OCI-M2 (cell line): Measurements from ENCODE around the gene CDK9.
"Not testable (repeated sequence)": the region's sequence is repeated elsewhere in the genome, so short reads cannot be mapped to it uniquely, and the experiment has no call there.

Source experiments
- DNase-seq: peaks from one replicate; lab custom pipeline; 2025; ENCODE audit not compliant: unreplicated experiment; lab: John Stamatoyannopoulos, UW

The CDK9 gene

DNA sequence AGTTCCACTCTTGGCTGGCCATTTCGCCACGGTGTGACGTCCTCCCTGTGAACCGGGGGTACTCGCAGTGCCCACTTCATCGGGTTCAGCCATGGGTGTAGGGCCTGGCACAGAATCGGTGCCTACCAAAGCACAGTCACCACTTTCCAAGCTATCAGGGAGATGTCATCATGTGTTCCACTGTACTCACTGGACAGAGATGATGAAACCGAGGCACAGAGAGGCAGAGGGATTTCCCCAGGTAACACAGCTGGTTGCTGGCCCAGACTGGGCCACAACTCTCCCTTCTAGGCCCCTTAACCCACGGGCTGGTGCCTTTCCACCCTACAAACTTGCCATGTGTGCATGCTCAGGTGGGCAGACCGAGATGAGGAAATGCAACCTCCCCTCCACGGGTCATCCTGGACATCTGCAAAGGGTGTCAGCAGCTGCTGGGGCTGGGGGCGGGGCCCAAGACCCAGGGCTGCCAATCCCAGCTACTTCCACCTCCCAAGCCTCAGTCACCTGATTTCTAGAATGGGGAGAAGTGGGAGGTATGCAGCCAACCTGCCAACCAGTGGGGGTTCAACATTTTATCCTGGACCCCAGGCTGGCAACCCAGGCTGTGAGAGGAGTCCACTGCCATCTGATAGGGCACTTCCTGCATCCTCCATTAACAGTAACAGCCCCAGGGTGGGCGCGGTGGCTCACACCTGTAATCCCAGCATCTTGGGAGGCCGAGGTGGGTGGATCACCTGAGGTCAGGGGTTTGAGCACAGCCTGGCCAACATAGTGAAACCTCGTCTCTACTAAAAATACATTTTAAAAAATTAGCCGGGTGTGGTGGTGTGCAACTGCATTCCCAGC is 6.5 kb upstream of the CDK9 start:
- DNase-seq, result no peak

DNA sequence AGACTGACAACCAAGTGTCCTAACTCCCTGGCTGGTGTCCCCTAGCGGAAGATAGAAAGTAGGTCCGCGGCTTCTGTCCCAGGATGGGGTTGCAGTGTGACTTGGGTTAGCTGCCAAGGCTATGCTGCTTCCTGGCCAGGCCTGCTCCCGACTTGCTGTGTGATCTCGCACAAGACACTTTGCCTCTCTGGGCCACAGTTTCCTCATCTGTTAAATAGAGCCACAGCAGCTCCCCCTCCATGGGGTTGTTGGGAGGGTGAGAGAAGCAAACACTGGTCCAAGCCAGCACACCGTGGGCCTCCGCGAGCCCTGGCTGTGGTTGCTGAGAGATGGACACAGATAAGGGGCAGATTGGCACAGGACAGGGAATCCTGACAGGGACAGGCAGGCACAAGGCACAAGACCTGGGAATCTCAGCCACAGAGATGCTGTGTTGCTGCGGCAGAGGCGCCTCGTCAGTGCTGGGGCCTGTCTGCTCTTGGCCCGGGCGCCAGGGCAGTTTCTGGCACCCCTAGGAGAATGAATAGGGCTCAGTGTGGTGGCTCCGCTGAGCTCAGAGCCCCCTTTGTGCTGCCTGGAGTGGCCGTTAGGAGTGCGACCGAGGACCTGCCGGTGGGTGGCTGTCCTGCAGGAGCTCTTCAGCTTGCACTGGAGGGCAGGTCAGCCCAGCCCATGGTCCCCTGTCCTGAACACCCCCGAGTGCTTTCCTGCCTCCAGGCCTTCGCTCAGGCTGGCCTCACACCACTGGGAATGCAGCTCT is 5.5 kb upstream of the CDK9 start:
- no peak for DNase-seq

DNA sequence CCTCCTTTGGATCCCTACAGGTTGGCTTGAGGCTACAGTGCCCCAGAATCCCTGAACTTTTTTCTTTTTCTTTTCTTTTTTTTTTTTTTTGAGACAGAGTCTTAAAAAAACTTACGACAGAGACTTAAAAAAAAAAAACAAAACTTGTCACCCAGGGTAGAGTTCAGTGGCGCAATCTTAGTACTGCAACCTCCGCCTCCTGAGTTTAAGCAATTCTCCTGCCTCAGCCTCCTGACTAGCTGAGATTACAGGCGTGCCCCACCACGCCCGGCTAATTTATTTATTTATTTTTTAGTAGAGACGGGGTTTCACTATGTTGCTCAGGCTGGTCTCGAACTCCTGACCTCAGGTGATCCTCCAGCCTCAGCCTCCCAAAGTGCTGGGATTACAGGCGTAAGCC is 4.9 kb upstream of the CDK9 start:
- DNase-seq, result not testable (repeated sequence)

DNA sequence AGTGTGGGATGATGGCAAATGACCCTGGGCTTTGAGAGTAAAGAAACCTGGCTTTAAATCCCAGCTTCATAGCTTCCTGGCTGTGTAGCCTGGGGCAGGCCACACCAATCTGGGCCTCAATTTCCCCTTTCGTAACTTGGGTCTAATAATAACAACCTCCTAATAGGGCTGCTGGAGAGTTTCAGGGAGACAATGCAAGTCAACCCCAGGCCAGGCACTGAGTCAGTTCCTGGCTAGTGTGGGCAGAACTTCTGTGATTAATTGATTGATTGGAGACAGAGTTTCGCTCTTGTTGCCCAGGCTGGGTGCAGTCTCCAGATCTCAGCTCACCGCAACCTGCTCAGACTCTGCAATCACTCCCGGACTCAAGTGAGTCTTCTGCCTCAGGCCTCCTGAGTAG is 4.0 kb upstream of the CDK9 start:
- DNase-seq, result no peak

DNA sequence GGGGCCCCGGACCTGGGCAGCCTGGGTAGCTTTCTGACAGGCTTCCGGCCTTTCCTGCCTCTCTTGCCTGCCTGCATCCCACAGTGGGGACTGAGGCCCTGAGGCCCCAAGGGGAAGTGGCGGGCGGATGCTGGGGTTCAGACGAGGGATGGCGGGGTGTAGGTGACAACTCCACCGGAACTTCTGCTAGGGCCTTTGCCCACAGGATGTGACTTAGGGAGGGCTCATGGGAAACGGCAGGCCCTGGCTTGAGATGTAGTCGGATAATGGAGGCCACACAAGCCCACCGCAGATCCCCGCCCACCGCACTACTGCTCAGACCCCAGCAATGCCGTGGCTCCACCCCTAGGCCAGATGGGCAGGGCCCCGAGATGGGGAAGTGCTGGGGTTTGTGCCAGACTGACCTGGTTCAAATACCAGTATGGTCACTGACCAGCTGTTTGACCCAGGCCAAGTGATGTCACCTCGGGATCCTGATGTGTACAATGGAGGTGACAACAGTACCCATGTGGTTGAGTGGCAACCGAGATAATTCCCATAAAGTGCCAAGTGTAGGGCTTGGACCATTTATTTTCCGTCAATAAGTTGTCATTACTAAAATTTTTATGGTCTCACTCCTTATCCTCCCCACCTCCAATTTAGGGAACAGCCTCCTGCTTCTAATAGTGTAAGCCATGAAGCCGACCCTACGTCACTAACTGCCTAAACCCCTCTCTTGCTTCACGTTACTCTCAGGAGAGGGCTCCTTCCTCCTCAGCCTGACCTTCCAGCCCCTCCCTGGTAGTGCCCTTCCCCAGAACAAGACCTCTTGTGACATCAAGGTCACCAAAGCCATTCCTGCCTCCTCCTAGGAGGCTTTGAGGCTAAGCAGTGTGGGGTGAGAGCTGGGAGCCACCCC is 2.5 kb upstream of the CDK9 start:
- no peak for DNase-seq

DNA sequence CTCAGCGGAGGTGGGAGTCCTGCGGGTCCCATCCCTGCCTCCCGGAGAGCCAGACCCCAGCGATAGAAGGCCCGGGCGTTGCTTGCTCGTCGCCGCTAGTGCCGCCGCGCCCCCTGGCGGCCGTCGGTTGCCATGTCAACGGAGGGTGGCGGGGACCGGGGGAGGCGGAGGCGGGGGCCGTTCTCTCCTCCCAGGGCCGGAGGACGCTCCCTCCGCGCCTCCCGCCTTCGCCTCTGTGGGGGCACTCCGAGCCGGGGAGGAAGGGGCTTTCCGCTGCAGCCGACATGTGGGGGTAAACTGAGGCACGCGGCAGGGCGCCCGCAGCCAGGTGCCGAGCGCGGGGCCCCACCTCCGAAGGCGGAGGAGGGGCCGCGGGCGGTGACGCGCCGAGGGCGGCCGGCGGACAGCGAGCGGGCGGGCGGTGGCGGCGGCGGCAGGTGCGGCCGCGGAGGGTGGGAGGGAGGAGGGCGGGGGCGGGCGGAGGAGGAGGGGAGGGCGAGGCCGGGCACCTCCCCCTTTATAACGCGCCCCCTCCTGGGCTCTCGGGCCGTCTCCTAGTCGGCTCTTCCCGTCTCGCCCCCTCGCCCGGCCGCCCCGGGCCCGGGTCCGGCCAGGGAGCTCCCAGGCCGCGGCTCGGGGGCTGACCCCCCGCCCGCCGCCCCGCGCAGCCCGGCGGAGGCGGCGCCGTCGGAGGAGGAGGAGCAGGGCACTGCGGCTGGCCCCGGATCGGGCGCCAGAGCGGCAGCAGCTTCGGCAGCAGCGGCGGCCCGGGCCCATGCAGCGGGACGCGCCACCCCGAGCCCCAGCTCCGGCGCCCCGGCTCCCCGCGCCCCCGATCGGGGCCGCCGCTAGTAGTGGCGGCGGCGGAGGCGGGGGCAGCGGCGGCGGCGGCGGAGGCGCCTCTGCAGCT is 556 bp upstream of the CDK9 start:
- DNase-seq, result no peak

DNA sequence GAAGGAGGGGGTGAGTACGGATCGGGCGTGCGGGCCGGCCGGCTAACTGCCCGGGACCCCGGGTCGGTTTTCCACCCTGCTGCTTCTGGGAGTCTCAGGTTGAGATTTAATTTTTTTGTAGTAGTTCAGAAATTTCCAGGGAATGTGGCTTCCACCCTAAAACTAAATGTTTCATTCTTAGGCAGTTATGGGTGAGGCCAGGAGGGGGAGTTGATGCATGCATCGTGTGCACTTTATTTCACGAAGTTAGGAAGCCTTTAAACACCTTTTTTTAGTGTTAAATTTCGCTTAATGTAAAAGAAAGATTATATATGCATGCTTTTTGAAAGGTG is 905 bp downstream of the CDK9 start:
- no peak for DNase-seq

DNA sequence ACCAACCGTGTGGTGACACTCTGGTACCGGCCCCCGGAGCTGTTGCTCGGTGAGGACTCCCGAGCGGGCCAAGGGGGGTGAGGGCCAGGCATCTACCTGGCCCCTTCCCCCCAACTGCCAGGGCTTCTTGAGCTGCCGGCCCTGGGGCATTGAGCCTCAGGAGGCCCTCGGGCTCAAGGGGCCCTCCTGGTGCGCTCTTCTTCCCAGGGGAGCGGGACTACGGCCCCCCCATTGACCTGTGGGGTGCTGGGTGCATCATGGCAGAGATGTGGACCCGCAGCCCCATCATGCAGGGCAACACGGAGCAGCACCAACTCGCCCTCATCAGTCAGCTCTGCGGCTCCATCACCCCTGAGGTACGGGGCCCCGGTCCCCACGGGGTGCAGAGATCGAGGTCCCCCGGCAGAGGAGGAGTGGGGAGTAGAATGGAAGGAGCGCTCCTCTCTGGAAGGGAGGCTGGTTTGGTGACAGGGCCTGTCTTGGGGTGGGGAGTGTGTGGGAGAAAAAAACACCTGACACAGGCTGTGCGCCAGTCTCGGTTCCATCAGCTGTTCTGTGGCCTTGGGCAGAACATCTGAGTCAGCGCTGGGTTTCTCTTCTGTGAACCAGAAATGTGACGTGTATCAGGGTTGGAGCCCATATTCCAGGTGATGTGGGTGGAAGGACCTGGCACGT is 2.6 kb downstream of the CDK9 start:
- DNase-seq, result no peak

DNA sequence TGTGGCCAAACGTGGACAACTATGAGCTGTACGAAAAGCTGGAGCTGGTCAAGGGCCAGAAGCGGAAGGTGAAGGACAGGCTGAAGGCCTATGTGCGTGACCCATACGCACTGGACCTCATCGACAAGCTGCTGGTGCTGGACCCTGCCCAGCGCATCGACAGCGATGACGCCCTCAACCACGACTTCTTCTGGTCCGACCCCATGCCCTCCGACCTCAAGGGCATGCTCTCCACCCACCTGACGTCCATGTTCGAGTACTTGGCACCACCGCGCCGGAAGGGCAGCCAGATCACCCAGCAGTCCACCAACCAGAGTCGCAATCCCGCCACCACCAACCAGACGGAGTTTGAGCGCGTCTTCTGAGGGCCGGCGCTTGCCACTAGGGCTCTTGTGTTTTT is 3.3 kb downstream of the CDK9 start:
- DNase-seq, result no peak

DNA sequence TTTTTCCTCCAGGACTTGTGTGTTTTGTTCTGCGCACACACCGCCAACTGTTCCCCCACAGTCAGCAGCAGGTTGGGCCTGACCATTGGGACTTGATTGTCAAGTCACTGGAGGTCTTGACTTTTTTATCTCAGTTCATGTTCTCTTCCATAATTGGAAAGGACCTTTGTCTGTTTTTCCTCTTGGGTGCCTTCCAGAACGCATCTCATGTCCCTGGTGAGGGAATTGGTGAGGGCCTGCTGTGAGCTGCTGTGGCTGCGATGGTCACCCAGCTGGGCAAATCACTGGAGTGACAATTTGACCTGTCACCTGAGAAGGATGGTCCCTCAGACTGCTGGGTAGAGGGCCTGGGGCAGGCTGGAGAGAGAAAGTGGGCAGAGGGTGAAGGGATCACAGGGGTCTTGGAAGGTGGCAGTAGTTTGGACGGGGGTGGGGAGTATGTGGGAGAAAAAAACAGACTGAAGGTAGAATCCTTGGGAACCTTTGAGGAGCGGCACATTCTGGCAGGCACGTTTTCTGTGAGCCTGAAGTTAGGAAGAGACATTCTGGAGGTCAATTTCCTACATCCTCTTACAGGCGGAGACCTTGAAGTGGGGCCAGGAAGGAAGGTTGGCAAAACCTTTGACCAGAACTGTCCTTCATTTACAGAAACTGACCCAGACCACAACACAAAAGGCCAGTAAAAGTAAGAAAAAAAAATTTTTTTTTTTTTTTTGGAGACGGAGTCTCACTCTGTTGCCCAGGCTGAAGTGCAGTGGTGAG is 4.4 kb downstream of the CDK9 start:
- no peak for DNase-seq

DNA sequence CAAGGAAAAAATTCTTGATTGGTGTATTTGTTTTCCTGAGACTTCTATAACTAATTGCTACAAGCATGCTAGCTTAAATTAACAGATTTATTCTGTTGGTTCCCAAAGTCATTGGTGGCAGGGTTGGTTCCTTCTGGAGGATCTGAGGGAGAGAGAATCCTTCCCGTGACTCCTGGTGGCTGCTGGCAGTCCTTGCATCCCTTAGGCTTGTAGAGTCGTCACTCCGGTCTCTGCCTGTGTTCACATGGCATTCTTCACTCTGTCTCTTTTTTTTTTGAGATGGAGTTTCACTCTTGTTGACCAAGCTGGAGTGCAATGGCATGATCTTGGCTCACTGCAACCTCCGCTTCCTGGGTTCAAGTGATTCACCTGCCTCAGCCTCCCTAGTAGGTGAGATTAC is 5.3 kb downstream of the CDK9 start:
- DNase-seq, result no peak

DNA sequence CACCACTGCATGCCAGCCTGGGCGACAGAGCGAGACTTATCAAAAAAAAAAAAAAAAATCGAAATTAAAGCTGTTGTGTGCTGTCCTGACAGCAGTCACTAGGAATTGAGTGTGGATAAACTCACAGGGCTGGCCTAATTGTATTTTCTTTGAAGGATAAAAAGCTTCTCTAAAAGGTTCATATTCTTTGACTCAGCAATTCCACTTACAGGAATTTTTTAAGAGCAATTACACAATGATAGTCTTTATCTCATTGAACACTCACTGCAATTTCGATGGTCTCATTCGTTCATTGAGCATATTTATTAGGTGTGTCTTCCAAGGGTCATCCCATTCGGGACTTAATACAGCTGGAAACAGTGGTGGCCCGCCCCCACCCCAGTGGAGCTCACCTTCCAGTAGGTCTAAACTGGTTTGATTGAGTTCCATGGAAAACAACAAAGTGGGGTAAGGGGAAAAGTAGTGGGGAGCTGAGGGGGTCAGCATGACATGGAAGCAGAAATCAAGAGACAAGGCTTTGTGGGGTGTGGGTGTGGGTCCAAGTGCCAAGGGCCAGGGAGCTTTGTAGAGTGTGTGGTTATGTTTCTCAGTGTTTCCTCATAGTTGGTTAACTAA is 6.7 kb downstream of the CDK9 start:
- no peak for DNase-seq

DNA sequence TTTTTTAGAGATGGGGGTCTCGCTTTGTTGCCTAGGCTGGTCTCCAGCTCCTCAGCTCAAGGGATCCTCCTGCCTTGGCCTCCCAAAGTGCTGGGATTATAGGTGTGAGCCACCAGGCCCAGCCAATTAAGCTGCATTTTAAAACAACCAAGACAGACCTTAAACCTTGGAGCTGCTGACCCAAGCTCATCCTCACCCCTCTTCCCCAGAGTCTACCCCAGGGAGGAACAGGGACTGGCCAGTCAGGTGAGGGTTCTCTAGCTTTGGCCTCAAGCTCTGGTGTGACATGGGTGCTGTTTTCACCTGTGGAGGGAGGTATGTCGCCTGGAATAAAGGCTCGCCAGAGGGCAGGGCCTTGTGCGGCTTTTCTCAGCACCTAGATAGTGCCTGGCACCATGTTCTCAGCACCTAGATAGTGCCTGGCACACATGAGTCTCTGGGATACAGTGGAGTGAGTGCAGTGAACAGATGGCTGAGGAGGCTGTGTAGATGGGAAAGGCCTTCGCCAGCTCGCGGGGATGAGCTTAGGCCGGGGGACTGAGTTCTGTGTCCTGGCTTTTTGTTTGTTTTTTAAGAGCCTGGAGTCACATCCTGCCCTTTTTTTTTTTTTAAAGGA is 7.4 kb downstream of the CDK9 start:
- no peak for DNase-seq

DNA sequence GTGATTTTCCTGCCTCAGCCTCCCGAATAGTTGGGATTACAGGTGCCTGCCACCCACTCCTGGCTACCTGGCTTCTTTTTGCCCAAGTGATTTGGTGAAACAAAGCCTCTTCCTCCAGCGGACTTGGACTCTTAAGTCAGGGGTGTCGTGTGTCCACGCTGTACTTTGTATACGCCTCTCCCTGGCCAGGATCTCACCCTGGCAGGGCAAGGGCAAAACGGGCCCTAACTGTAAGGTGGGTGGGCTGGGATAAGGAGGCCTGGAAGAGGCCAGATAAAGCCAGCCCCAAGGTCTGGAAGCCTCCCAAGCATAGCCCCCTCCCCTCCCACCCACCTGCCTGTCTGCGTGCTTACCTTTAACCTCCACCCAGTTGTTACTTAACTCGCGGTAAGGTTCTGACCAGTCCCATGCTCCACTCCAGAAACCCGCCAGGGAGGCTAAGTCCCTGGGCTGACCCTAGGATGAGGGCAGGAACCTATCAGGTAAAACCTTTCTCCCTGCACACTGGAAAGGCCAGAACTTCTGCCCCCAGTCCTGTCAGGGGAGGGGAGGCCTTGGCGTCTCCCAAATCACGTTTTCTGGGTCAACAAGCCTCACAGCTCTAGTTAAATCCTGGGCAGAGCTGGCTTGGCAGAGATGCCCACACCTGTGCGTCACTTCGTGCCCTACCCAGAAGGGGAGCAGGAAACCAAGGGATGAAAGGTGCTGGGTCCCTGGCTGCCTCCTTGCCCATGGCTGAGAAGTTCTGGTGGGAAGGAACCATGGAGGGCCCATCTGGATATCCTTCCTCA is 8.4 kb downstream of the CDK9 start:
- DNase-seq, result no peak

DNA sequence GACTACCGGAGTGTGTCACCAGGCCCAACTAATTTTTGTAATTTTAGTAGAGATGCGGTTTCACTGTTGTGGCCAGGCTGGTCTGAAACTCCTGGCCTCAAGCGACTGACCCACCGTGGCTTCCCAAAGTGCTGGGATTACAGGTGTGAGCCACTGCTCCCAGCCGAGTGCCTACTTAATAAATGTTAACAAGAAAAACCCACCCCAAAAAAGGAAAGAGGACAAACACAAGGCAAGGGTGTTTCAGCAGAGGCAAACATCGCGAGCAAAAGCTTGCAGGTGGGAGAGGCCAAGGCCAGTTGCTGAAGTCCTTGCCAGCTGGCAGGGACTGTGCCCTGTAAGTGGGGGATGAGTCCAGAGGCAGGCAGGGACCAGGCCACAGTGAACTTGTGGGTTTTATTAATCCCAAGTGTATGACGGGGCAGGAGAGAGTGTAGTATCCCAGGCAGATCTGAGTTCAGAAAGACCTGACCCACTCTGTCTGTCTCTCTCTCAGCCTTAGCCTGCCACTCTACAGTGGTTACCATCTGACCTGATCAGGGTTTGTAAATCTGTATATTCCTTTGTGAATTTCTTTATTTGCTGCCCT is 10.5 kb downstream of the CDK9 start:
- DNase-seq, result no peak

DNA sequence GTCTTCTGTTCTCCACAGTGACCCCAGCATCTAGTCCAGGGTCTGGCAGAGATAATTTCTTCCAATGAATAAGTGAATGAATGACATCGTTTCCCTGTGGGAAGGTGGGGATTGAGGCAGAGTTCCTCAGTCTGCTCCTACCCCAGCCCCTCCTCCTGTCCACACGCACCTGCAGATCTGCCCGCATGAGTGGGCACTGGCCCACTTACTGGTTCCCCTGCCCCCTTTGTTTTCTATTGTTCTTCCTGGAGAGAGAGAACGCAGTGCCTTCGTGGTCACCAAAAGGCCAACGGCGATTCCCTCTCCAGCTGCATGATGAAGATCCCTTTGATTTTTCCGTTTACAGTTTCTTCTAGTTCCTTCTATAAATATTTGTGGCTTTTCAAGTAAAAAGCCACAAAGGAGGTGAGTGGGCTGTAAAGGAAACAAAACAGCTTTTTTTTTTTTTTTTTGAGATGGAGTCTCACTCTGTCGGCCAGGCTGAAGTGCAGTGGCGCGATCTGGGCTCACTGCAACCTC is 11.1 kb downstream of the CDK9 start:
- no peak for DNase-seq

DNA sequence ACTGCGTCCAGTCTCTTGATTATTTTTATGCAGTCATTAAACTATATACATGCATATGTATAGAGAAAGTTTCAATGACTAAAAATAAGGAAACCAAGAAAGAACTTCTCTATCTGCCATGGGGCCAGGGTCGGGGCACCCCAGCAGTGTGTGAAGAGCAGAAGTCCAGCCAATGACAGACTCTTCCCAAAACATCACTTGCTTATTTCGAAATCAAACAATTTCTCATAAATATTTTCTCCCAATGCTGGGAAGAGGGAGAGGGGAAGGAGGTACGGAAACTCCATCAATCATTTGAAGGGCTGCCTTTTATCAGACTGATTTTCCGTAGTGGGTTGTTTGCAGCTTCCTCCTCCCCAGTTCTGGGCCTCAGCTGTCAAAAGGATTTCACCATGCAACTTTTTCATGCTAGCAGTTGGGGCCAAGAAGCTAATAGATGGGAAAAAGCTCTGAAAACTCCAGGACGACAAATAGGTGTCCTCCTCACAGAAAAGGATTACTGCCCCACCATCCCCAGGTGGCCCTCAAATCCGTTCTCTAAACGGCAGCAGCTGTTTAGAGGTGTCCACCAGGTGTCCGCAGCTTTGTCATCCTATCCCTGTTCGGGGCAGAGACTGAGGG is 16.2 kb downstream of the CDK9 start:
- no peak for DNase-seq
